Smooth muscle cell of the brain vasculature (primary cell): Measurements from ENCODE around the gene PDIK1L.

Experiments
- DNase-seq: peaks from one replicate; pipeline ENCODE4 v3.0.0-alpha.2; 2012; ENCODE audit warnings: low read depth, low spot score

Gene PDIK1L

GRCh38 chr1:26169669-26170471 lies 58.2 kb downstream of the PDIK1L start, which contains the start of gene ZNF593:
Gene ZNF593 (plus strand): TSS chr1:26169908. CDS start chr1:26169984, 76 bp downstream.
- peak; percentile 39 for DNase-seq

- DNase-seq = no peak
Measured at GRCh38 chr1:26170472-26170821, 58.8 kb downstream of the PDIK1L start.

DNA sequence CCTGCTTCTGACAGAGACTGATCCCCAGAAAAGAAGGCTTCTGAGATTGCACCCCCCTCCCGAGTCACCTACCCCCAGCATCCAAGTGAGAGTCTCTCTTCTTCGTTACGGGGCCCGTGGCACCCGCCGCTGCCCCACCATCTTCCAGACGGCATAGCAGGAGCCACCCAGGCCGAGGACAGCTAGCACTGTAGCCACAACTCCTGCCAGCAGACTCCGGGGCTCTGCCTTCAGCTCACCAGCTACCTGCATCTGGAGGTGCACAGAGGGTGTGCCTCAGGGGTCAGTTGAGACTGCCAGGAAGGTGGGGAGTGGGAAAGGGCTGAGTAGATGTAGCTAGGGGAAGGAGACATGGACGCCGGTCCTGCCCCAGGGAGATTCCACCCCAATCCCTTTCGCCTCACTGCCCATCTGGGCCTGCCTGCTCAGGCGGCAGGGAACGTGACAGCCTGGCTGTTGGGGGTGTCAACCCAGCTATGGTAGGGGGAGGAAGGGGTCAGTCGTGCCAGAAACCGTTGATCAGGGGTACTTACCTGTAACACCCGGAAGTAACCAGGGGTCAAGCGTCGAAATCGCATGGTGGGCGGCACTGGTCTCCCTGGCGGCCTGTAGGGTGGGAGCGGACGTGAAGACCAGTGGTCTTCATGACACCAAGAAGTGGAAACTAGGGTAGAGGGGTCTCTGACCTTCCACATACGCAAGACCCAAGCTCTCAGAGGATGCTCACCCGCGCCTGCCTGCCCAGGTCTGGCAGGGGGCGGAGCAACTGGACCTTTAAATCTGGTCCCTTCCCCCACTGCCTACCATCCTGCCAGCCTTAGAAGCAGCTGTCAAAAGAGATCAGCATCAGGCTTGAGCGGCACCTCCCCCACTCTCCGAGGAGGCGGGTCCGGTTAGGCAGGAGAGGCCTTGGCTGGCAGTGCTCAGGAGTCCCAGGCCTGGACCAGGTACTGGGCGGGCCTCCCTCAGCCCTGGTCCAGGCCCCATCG lies 59.8 kb downstream of the PDIK1L start, which contains the start of gene ZNF593OS:
TSS of gene ZNF593OS (minus strand) at position 749 of the 989 bp plus-strand sequence. CDS start at position 578, 171 bp downstream.
- DNase-seq = no peak
